Panc1 (cell line): ENCODE data around the gene OSER1. TPM values are rescaled to one million over a fixed set of nuclear protein-coding genes. Genes with fewer than 3 reads are reported as not detected.
"Not testable (repeated sequence)": the region's sequence is repeated elsewhere in the genome, so short reads cannot be mapped to it uniquely, and the experiment has no call there.

Experiments used
- ATAC-seq: fragments of 200-7000 bp; cut with Tn5 transposase; 2 replicates; pipeline ENCODE4 v1.9.1; 2020; ENCODE audit warnings: mild to moderate bottlenecking, moderate library complexity
- BruUV-seq: library from RNA; stranded (reverse); fragments of 400-500 nt; replicated peaks from 2 replicates; lab custom pipeline; 2021; lab: Mats Ljungman, UMichigan
- CTCF ChIA-PET: fragments of 300-600 bp; sonication (Branson Sonifier 250); formaldehyde crosslinking; loops from one replicate; lab custom pipeline; 2022; ENCODE audit warnings: antibody characterized with exemption; lab: Charles Lee
- POLR2A ChIA-PET: fragments of 300-600 bp; sonication (Branson Sonifier 250); formaldehyde crosslinking; loops from one replicate; lab custom pipeline; 2022; ENCODE audit warnings: antibody characterized with exemption; lab: Charles Lee
- DNase-seq: peaks from one replicate; pipeline ENCODE4 v3.0.0-alpha.2; 2010; ENCODE audit warnings: low read depth, low spot score
- H3K27ac ChIP-seq: 2 replicates; pipeline ENCODE4 v1.5.1; 2011; ENCODE audit warnings: mild to moderate bottlenecking, low read length, inconsistent platforms
- H3K27me3 ChIP-seq: fragments of 200-500 bp; sonication (Bioruptor generic); 2 replicates; pipeline ENCODE4 v1.6.0; 2014; ENCODE audit warnings: low read length, inconsistent platforms; ENCODE audit not compliant: control insufficient read depth, insufficient read depth
- H3K36me3 ChIP-seq: fragments of 200-500 bp; sonication (Bioruptor generic); 2 replicates; pipeline ENCODE4 v1.5.1; 2014; ENCODE audit warnings: inconsistent platforms, mild to moderate bottlenecking, low read length, moderate library complexity; ENCODE audit not compliant: control insufficient read depth, insufficient read depth
- H3K4me1 ChIP-seq: 2 replicates; pipeline ENCODE4 v1.5.1; 2011; ENCODE audit warnings: inconsistent platforms, mild to moderate bottlenecking, low read length, moderate library complexity; ENCODE audit not compliant: control insufficient read depth, insufficient read depth
- H3K4me3 ChIP-seq, 2 experiments: 2 replicates each; pipeline ENCODE4 v1.5.1; 2011 to 2012; ENCODE audit warnings: low read depth in 2 of 2, low read length in 2 of 2, mild to moderate bottlenecking in 2 of 2, inconsistent platforms in 1 of 2, moderate library complexity in 1 of 2
- H3K9me3 ChIP-seq: fragments of 200-500 bp; sonication (Bioruptor generic); 2 replicates; pipeline ENCODE4 v1.5.1; 2014; ENCODE audit warnings: low read depth, mild to moderate bottlenecking, inconsistent platforms, low read length, moderate library complexity; ENCODE audit not compliant: control insufficient read depth, insufficient read depth
- POLR2AphosphoS5 ChIP-seq: IDR thresholded peaks from 2 replicates; pipeline ENCODE4 v1.6.1; 2012; ENCODE audit warnings: mild to moderate bottlenecking, low read depth, low read length, moderate library complexity
- REST ChIP-seq, 2 experiments: IDR thresholded peaks; 2 replicates each; pipeline ENCODE4 v1.6.1; 2011 to 2012; ENCODE audit warnings: low read depth in 2 of 2, control low read depth in 1 of 2, low read length in 1 of 2, mild to moderate bottlenecking in 1 of 2, moderate library complexity in 1 of 2; ENCODE audit not compliant: insufficient read depth in 1 of 2
- SIN3A ChIP-seq: IDR thresholded peaks from 2 replicates; pipeline ENCODE4 v1.6.1; 2012; ENCODE audit warnings: low read depth, mild to moderate bottlenecking, low read length, moderate library complexity, borderline replicate concordance; ENCODE audit not compliant: insufficient read depth
- in situ Hi-C: cut with HindIII; loops from 2 replicates; pipeline ENCODE4 v1.10.0; 2016; ENCODE audit warnings: low sequenced_read_pairs, low pct_unique_long_range_greater_than_20kb
- intact Hi-C: fragments of 100-400 bp; cut with micrococcal nuclease; formaldehyde crosslinking; loops from one replicate; pipeline ENCODE4 v1.10.0; 2022; ENCODE audit not compliant: unreplicated experiment
- total RNA-seq: library from RNA; stranded (reverse); gene quantifications from one replicate; pipeline ENCODE4 v1.2.1, GENCODE V29; 2021; ENCODE audit not compliant: unreplicated experiment

The OSER1 gene
- total RNA-seq, 1 experiment from 2014 or later = 37.8 TPM

- TF ChIP-seq POLR2AphosphoS5 = no peak
- no peak for TF ChIP-seq SIN3A
Measured at GRCh38 chr20:44247131-44247571, 36.6 kb upstream of the OSER1 start, which contains the start of gene GDAP1L1. TSS of gene GDAP1L1 (plus strand) at chr20:44247308. CDS start at chr20:44247335, 27 bp downstream.

GRCh38 chr20:44245977-44246376, 35.4 kb upstream of the OSER1 start:
- CTCF ChIA-PET = no interaction called here
- BruUV-seq = no TSS peak
- Histone ChIP-seq H3K4me3 (no peak overlapping the region), H3K36me3 (no peaks in the 10 kb centered on the region), H3K27me3 (no peaks in the 10 kb centered on the region), H3K4me1 (no peaks in the 10 kb centered on the region), H3K27ac (no peak overlapping the region), H3K9me3 (no peaks in the 10 kb centered on the region)
- in situ Hi-C loops = no loop called here
- no peak for TF ChIP-seq POLR2AphosphoS5
- intact Hi-C loops = no loop called here
- POLR2A ChIA-PET = no interaction called here
- no peak for ATAC-seq
- DNase-seq = no peak

More at GRCh38 chr20:44247131-44247571, 36.6 kb upstream of the OSER1 start, which contains the start of gene GDAP1L1:
- DNase-seq (no peak), ATAC-seq (no peak)
- no peaks in the 10 kb centered on the region for H3K4me1 ChIP-seq
- in situ Hi-C loops (no loop called here), intact Hi-C loops (no loop called here)
- no TSS peak for BruUV-seq
- no peaks in the 10 kb centered on the region for H3K36me3 ChIP-seq
- ChIA-PET CTCF (no interaction called here), POLR2A (no interaction called here)
- H3K4me3 ChIP-seq = no peak within 1 kb of the TSS; a peak in 1 of 4 replicates
- no peaks in the 10 kb centered on the region for H3K27me3 ChIP-seq
- no peak within 1 kb of the TSS for H3K27ac ChIP-seq
- no peaks in the 10 kb centered on the region for H3K9me3 ChIP-seq

DNA sequence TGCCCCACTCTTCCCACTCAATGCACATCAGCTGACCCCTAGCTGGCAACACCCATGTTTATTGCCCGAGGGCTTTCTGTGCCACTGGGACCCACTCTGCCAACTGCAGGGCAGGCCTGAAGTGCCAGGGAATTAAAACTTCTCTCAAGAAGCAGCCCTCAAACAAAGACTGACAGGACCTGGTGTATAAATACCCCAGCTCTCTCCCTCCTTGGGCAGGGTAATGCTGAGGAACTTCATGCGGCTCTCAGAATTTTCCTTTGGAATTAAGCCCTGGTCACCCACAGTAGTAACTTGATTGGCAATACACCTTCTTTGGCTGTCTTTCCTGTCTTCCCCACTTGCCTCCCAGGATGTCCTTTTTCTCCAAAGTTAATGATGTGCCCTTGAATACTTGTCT, 31.2 kb upstream of the OSER1 start:
- no peaks in the 10 kb centered on the region for H3K4me1 ChIP-seq
- TF ChIP-seq REST (IDR thresholded peaks at IDR 0.05; ENCODE audit: insufficient read depth in 1 of 2, low read depth in 2 of 2, low read length in 1 of 2) (no peak), SIN3A (no peak)
- CTCF ChIA-PET = no interaction called here
- H3K9me3 ChIP-seq = no peaks in the 10 kb centered on the region
- BruUV-seq = no TSS peak
- H3K27ac ChIP-seq = no peak overlapping the region
- H3K4me3 ChIP-seq = no peak overlapping the region
- DNase-seq (no peak), ATAC-seq (no peak)
- H3K27me3 ChIP-seq = no peaks in the 10 kb centered on the region
- no peaks in the 10 kb centered on the region for H3K36me3 ChIP-seq
- intact Hi-C loops = no loop called here
- POLR2A ChIA-PET = no interaction called here
- in situ Hi-C loops = no loop called here

- H3K36me3 ChIP-seq, H3K9me3 ChIP-seq, ATAC-seq, DNase-seq, intact Hi-C loops, H3K4me3 ChIP-seq, H3K4me1 ChIP-seq, POLR2A ChIA-PET, H3K27ac ChIP-seq, H3K27me3 ChIP-seq, in situ Hi-C loops, BruUV-seq: not testable (repeated sequence)
- CTCF ChIA-PET = interaction anchor here (0.5 kb wide), 1 partner anchor 149 kb away, joined by 9 read pairs; no protein-coding TSS in a partner anchor
Measured at GRCh38 chr20:44236840-44237239, 26.3 kb upstream of the OSER1 start.
